ENCODE results near the gene MRPL58. TPM values are rescaled to one million over a fixed set of nuclear protein-coding genes. Genes with fewer than 3 reads are reported as not detected.
"Not testable (repeated sequence)": the region's sequence is repeated elsewhere in the genome, so short reads cannot be mapped to it uniquely, and the experiment has no call there.

The MRPL58 gene
- total RNA-seq, 1 donor from 2014 or later = 22.4 TPM

DNA sequence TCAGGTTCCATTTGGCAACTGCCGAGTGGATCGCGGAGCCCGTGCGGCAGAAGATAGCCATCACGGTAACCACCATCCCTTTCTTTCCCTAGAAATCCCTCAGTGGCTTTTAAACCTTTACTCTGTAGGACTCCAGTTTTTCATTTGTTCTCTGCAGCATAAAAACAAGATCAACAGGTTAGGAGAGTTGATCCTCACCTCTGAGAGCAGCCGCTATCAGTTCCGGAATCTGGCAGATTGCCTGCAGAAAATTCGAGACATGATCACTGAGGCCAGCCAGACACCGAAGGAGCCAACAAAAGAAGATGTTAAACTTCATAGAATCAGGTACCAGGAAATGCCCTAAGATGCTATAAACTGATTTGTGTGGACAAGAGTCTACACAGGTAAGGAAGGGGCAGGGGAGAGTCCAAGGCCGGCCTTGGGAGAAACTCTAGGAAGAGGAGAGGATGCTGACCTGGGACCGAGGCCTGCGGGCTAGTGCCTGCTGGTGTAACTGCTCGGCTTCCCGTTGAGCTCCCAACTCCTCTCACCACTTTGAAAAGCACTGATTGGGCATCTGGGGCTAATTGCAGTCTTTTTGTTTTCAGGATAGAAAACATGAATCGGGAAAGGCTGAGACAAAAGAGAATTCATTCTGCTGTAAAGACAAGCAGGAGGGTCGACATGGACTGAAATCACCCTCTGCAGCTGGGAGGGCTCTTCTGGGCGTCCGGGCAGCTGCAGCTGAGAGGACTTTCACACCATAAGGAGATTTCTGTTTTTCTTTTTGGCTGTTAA lies 8.1 kb downstream of the MRPL58 start:
- Histone ChIP-seq H3K4me1 (no peaks in the 10 kb centered on the region), H3K4me3 (no peak overlapping the region), H3K27me3 (ENCODE audit: low read depth) (no peaks in the 10 kb centered on the region), H3K9me3 (no peaks in the 10 kb centered on the region), H3K36me3 (peaks cover 64% of the 10 kb centered on the region), H3K27ac (no peak overlapping the region)
- intact Hi-C loops (cut with DNase I) = no loop called here
- no peak for TF ChIP-seq CTCF (IDR thresholded peaks at IDR 0.05)
- no peak for ATAC-seq
- DNase-seq = no peak

GRCh38 chr17:75024686-75025397 lies 12.4 kb downstream of the MRPL58 start:
- H3K27me3 ChIP-seq (ENCODE audit: low read depth) = no peaks in the 10 kb centered on the region
- peaks cover 29% of the 10 kb centered on the region for H3K36me3 ChIP-seq
- DNase-seq (no peak), ATAC-seq (no peak)
- no peak overlapping the region for H3K4me3 ChIP-seq
- intact Hi-C loops (cut with DNase I) = no loop called here
- no peaks in the 10 kb centered on the region for H3K4me1 ChIP-seq
- no peak for TF ChIP-seq CTCF (IDR thresholded peaks at IDR 0.05)
- H3K9me3 ChIP-seq = no peaks in the 10 kb centered on the region
- no peak overlapping the region for H3K27ac ChIP-seq

DNA sequence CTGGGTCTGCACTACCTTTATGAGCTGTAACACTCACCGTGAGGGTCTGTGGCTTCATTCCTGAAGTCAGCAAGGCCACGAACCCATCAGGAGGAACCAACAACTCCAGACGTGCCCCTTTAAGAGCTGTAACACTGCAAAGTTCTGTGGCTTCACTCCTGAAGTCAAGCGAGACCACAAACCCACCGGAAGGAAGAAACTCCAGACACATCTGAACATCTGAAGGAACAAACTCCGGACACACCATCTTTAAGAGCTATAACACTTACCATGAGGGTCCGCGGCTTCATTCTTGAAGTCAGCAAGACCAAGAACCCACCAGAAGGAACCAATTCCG lies 12.9 kb downstream of the MRPL58 start:
- H3K27ac ChIP-seq; H3K27me3 ChIP-seq (ENCODE audit: low read depth); H3K4me1 ChIP-seq; H3K9me3 ChIP-seq; ATAC-seq; intact Hi-C loops (cut with DNase I); H3K4me3 ChIP-seq; DNase-seq: not testable (repeated sequence)
- peaks cover 25% of the 10 kb centered on the region for H3K36me3 ChIP-seq

DNA sequence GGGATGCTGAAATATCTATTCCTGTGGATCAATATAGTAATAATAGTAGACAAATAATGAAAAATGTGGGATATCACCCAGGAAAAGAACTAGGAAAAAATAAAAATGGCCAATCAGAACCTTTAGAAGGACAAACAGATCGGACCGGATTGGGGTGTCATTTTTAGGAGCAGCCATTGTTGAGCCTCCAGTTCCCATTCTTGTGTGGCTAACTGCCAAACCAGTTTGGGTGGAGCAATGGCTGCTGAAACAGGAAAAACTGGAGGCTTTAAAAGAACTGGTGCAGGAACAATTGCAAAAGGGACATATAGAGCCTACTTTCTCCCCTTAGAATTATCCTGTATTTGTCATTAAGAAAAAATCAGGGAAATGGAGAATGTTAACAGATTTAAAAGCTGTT lies 14.2 kb downstream of the MRPL58 start:
- H3K4me3 ChIP-seq; H3K27ac ChIP-seq; ATAC-seq; H3K4me1 ChIP-seq; intact Hi-C loops (cut with DNase I); DNase-seq; H3K27me3 ChIP-seq (ENCODE audit: low read depth); H3K9me3 ChIP-seq: not testable (repeated sequence)
- H3K36me3 ChIP-seq = peaks cover 12% of the 10 kb centered on the region

- Histone ChIP-seq H3K27me3 (ENCODE audit: low read depth) (no peaks in the 10 kb centered on the region), H3K4me1 (peaks cover 24% of the 10 kb centered on the region), H3K27ac (no peak overlapping the region), H3K36me3 (no peaks in the 10 kb centered on the region), H3K4me3 (no peak overlapping the region), H3K9me3 (no peaks in the 10 kb centered on the region)
- intact Hi-C loops (cut with DNase I) = no loop called here
- DNase-seq (no peak), ATAC-seq (no peak)
- TF ChIP-seq CTCF (IDR thresholded peaks at IDR 0.05) = no peak
Observed at GRCh38 chr17:75030161-75030560, 17.7 kb downstream of the MRPL58 start.

DNA sequence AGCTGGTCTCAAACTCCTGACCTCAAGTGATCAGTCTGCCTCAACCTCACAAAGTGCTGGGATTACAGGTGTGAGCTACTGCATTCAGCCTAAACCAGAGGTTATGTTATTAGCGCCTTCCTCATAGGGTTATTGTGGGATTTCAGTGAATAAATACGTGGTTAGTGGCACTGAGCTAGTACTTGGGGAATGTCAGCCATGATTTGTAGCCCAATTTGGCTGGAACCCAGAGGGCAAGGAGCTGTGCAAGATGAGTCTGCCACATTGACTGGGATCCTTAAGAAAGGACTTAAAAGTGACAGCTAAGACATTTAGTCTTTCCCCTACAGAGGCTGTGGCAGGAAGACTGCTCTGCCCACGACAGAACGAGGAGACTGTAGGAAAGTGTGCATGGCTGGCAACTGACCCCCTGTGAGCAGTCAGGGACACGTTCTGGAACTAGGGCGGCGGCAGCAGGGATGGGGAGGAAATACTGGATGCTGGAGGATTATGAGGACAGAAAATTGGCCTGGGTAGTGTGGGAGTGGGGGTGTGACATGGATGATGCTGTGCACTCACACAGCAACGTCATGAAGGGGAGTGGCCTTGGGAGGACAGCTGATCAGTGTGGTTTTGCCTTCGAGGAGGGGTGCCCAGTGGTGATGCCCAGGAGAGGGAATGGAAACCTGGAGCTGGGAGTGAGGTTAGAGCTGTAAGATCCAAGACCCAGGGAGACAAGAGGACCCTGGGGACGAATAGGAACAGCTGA lies 19.7 kb downstream of the MRPL58 start:
- Histone ChIP-seq H3K9me3 (no peaks in the 10 kb centered on the region), H3K4me3 (peak overlapping the region; percentile 84), H3K27ac (peak overlapping the region; percentile 44), H3K27me3 (ENCODE audit: low read depth) (no peaks in the 10 kb centered on the region), H3K4me1 (peaks cover 44% of the 10 kb centered on the region), H3K36me3 (no peaks in the 10 kb centered on the region)
- ATAC-seq = peak; percentile 10 to 52
- no peak for TF ChIP-seq CTCF (IDR thresholded peaks at IDR 0.05)
- intact Hi-C loops (cut with DNase I) = no loop called here
- peak; percentile 68 for DNase-seq
